ENCODE measurements around the gene TEX10.

Gene TEX10

DNA sequence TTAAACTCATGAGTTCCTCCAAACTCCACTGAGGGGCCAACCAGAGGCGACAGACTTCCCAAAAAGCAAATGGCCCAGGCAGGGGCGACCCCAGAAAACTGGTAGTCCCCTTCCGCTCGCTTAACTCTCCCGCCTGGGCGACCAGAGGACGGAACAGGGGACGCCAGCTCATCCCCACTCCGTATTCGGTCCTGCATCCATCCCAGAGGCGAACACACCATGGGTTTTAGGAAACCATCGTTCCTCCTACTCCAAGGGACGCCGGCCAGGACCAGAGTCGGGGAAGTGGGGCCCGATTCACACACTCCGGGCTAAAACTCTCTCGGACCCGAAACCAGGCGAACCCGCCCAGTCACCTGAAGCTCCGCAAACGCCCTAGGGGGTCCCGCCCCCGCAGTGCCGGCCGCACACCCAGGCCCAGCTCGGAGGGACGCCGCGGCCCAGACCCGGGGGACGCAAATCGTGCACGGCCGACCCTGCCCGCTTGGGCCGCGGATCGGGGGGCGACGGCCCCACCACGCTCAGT is 478 bp downstream of the TEX10 start (continued):
- TF ChIP-seq ZNF565 (CRISPR knock-in tag; conservative IDR thresholded peaks at IDR 0.05; ENCODE audit: low read depth), result no peak
- TF ChIP-seq OSR1 (CRISPR knock-in tag; IDR thresholded peaks at IDR 0.05), result no peak
- TF ChIP-seq ESRRG (CRISPR knock-in tag; IDR thresholded peaks at IDR 0.05), result no peak

DNA sequence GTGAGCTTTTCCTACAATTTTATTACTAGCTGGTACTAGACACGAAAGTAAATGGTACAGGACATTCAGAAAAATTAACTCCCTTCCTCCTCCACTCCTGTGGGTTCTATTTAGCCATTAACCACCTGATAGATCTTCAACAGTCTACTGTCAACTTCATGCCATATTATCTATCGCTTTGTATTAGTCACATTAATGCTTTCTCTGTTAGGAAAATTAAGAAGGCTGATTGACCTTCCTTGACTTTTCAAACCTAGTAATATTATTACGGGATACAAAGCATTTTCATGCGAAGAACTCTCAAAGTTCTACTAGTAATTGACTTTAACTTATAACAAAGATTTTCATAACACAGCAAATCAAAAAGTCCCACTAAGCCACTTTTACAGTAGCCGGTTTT is 1.2 kb downstream of the TEX10 start:
- TF ChIP-seq, protein P1, sequence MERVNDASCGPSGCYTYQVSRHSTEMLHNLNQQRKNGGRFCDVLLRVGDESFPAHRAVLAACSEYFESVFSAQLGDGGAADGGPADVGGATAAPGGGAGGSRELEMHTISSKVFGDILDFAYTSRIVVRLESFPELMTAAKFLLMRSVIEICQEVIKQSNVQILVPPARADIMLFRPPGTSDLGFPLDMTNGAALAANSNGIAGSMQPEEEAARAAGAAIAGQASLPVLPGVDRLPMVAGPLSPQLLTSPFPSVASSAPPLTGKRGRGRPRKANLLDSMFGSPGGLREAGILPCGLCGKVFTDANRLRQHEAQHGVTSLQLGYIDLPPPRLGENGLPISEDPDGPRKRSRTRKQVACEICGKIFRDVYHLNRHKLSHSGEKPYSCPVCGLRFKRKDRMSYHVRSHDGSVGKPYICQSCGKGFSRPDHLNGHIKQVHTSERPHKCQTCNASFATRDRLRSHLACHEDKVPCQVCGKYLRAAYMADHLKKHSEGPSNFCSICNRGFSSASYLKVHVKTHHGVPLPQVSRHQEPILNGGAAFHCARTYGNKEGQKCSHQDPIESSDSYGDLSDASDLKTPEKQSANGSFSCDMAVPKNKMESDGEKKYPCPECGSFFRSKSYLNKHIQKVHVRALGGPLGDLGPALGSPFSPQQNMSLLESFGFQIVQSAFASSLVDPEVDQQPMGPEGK (CRISPR knock-in tag; IDR thresholded peaks at IDR 0.05; ENCODE audit: borderline replicate concordance), result no peak
- TF ChIP-seq TCF4 (CRISPR knock-in tag; IDR thresholded peaks at IDR 0.05; ENCODE audit: borderline replicate concordance) (no peak), GLIS3 (CRISPR knock-in tag; IDR thresholded peaks at IDR 0.05) (no peak), ZC3H10 (CRISPR knock-in tag; IDR thresholded peaks at IDR 0.05) (no peak), ARNTL (CRISPR knock-in tag; IDR thresholded peaks at IDR 0.05; ENCODE audit: borderline replicate concordance, low read depth) (no peak), ISL1 (CRISPR knock-in tag; IDR thresholded peaks at IDR 0.05) (no peak), ZNF70 (CRISPR knock-in tag; IDR thresholded peaks at IDR 0.05) (no peak), TOX (CRISPR knock-in tag; IDR thresholded peaks at IDR 0.05; ENCODE audit: borderline replicate concordance) (no peak), ZFP3 (CRISPR knock-in tag; IDR thresholded peaks at IDR 0.05) (no peak), OSR1 (CRISPR knock-in tag; IDR thresholded peaks at IDR 0.05) (no peak), ZNF565 (CRISPR knock-in tag; conservative IDR thresholded peaks at IDR 0.05; ENCODE audit: low read depth) (no peak)
- TF ChIP-seq, protein P2, sequence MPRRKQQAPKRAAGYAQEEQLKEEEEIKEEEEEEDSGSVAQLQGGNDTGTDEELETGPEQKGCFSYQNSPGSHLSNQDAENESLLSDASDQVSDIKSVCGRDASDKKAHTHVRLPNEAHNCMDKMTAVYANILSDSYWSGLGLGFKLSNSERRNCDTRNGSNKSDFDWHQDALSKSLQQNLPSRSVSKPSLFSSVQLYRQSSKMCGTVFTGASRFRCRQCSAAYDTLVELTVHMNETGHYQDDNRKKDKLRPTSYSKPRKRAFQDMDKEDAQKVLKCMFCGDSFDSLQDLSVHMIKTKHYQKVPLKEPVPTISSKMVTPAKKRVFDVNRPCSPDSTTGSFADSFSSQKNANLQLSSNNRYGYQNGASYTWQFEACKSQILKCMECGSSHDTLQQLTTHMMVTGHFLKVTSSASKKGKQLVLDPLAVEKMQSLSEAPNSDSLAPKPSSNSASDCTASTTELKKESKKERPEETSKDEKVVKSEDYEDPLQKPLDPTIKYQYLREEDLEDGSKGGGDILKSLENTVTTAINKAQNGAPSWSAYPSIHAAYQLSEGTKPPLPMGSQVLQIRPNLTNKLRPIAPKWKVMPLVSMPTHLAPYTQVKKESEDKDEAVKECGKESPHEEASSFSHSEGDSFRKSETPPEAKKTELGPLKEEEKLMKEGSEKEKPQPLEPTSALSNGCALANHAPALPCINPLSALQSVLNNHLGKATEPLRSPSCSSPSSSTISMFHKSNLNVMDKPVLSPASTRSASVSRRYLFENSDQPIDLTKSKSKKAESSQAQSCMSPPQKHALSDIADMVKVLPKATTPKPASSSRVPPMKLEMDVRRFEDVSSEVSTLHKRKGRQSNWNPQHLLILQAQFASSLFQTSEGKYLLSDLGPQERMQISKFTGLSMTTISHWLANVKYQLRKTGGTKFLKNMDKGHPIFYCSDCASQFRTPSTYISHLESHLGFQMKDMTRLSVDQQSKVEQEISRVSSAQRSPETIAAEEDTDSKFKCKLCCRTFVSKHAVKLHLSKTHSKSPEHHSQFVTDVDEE (CRISPR knock-in tag; IDR thresholded peaks at IDR 0.05), result no peak
- TF ChIP-seq, protein P3, sequence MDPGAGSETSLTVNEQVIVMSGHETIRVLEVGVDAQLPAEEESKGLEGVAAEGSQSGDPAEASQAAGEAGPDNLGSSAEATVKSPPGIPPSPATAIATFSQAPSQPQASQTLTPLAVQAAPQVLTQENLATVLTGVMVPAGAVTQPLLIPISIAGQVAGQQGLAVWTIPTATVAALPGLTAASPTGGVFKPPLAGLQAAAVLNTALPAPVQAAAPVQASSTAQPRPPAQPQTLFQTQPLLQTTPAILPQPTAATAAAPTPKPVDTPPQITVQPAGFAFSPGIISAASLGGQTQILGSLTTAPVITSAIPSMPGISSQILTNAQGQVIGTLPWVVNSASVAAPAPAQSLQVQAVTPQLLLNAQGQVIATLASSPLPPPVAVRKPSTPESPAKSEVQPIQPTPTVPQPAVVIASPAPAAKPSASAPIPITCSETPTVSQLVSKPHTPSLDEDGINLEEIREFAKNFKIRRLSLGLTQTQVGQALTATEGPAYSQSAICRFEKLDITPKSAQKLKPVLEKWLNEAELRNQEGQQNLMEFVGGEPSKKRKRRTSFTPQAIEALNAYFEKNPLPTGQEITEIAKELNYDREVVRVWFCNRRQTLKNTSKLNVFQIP (CRISPR knock-in tag; IDR thresholded peaks at IDR 0.05; ENCODE audit: borderline replicate concordance, low read depth), result no peak
- TF ChIP-seq, protein P4, sequence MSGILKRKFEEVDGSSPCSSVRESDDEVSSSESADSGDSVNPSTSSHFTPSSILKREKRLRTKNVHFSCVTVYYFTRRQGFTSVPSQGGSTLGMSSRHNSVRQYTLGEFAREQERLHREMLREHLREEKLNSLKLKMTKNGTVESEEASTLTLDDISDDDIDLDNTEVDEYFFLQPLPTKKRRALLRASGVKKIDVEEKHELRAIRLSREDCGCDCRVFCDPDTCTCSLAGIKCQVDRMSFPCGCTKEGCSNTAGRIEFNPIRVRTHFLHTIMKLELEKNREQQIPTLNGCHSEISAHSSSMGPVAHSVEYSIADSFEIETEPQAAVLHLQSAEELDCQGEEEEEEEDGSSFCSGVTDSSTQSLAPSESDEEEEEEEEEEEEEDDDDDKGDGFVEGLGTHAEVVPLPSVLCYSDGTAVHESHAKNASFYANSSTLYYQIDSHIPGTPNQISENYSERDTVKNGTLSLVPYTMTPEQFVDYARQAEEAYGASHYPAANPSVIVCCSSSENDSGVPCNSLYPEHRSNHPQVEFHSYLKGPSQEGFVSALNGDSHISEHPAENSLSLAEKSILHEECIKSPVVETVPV (CRISPR knock-in tag; IDR thresholded peaks at IDR 0.05), result no peak
- ATAC-seq, result no peak

DNA sequence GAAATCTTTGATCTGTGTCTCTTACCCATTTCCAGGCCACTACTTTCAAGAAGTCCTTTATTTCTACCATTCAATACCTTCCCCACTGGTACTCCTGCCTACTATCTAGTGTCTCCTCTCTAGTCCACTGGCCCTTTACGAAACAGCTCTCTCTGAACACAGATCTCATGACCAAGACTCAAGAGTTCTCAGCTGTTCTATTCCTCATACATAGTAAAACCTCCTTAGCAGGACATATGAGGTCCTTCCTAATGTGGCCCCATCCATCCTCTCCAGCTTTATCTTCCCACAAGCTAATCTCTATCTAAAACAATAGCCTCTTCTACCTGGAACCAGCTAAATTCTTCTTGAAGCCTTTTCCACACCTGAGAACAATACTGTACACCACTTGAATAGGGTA is 2.6 kb downstream of the TEX10 start:
- TF ChIP-seq, protein P4 (CRISPR knock-in tag; IDR thresholded peaks at IDR 0.05), result no peak
- TF ChIP-seq ZNF565 (CRISPR knock-in tag; conservative IDR thresholded peaks at IDR 0.05; ENCODE audit: low read depth), result no peak
- peak; percentile 64; the same call in 1 of the 2 replicates for TF ChIP-seq ZNF70 (CRISPR knock-in tag; IDR thresholded peaks at IDR 0.05)
- no peak for TF ChIP-seq PPARA (CRISPR knock-in tag; IDR thresholded peaks at IDR 0.05; ENCODE audit: borderline replicate concordance)
- no peak for ATAC-seq

DNA sequence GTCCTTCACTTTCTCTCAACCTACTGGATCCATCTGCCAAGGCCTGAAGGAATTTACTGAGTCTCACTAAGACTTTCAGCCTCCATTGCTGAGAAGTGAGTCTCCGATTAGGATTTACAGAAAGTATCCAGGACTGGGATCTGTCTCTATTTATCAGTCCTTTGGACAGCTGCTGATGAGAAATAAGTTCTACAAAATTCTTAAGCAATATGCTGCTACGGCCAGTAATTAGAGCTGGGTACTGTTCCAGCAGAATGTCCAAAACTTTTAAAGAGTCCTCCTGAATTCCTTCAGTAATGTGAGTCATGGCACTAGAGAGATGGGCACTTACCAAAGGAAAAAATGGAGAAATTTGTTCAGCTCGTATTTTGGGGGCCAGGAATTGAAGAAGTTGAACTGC is 5.9 kb downstream of the TEX10 start:
- peak; percentile 54 for ATAC-seq
- TF ChIP-seq TCF4 (CRISPR knock-in tag; IDR thresholded peaks at IDR 0.05; ENCODE audit: borderline replicate concordance) (no peak), ISL1 (CRISPR knock-in tag; IDR thresholded peaks at IDR 0.05) (peak; percentile 72)

DNA sequence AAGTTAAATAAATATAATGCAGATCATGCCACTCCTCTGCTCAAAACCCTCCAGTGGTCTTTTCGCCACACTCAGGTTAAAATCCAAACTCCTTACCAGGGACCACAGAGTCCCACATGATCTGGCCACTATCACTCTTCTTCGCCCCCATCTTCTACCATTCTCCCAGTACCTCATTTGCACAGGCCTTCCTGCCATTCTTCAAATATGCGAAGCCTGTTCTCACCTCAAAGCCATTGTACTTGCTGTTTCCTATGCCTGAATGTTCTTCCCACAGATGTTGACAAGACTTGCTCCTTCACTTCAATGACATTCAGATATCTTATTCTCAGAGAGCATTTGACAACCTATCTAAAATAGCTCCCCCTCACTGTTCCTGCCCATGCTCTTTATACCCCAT is 10.9 kb downstream of the TEX10 start:
- ATAC-seq, result no peak
- no peak for TF ChIP-seq ESRRG (CRISPR knock-in tag; IDR thresholded peaks at IDR 0.05)
- no peak for TF ChIP-seq TOX (CRISPR knock-in tag; IDR thresholded peaks at IDR 0.05; ENCODE audit: borderline replicate concordance)
- TF ChIP-seq ZFP3 (CRISPR knock-in tag; IDR thresholded peaks at IDR 0.05), result no peak
- no peak for TF ChIP-seq RARB (CRISPR knock-in tag; IDR thresholded peaks at IDR 0.05)
- no peak for TF ChIP-seq GLIS3 (CRISPR knock-in tag; IDR thresholded peaks at IDR 0.05)
- TF ChIP-seq, protein P3 (CRISPR knock-in tag; IDR thresholded peaks at IDR 0.05; ENCODE audit: borderline replicate concordance, low read depth), result no peak
- no peak for TF ChIP-seq OSR1 (CRISPR knock-in tag; IDR thresholded peaks at IDR 0.05)
- TF ChIP-seq ISL1 (CRISPR knock-in tag; IDR thresholded peaks at IDR 0.05), result no peak
- no peak for TF ChIP-seq SNAI2 (CRISPR knock-in tag; IDR thresholded peaks at IDR 0.05)
- TF ChIP-seq ZNF8 (CRISPR knock-in tag; IDR thresholded peaks at IDR 0.05), result no peak
- no peak for TF ChIP-seq ZNF70 (CRISPR knock-in tag; IDR thresholded peaks at IDR 0.05)
- no peak for TF ChIP-seq PPARA (CRISPR knock-in tag; IDR thresholded peaks at IDR 0.05; ENCODE audit: borderline replicate concordance)
- TF ChIP-seq ARNTL (CRISPR knock-in tag; IDR thresholded peaks at IDR 0.05; ENCODE audit: borderline replicate concordance, low read depth), result no peak
- TF ChIP-seq CSDC2 (CRISPR knock-in tag; IDR thresholded peaks at IDR 0.05), result no peak
